NOMO-1 (cell line): ENCODE data around the gene SYNJ2.

ENCODE experiments used
- DNase-seq, 2 experiments: peaks; one replicate each; lab custom pipeline; 2025; ENCODE audit not compliant: unreplicated experiment in 2 of 2; lab: John Stamatoyannopoulos, UW

Gene SYNJ2

GRCh38 chr6:157978021-157978783, 3.5 kb upstream of the SYNJ2 start:
- no peak for DNase-seq

- peak in 1 of 2 experiments; percentile 14 for DNase-seq
These were observed 1.2 kb upstream of the SYNJ2 start for GRCh38 chr6:157980288-157981131.

- peak in 1 of 2 experiments; percentile 15 for DNase-seq
These were observed 600 bp upstream of the SYNJ2 start for GRCh38 chr6:157981132-157981394.

DNA sequence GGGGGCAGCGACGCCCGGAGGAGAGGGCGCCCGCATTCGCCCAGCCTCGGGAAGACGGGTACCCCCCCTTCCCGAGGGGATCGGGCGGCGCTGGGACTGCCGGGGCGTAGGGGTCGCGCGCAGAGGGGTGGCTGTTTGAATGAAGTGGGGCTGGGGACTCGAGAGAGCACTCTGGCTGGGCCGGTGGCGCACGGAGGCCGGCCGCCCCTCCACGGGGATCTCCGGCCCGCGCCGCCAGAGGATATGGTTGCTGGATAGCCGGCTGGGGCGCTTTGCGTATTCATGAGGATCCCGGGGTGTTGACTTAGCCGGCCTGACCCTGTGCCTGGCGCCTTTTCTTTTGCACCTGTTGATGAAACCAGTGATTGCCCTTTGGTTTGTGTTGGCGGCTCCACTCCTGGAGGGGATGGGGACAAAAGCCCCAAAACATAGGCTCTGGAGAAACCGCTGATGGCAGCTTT, 469 bp downstream of the SYNJ2 start:
- DNase-seq: peak in 1 of 2 experiments; percentile 15

GRCh38 chr6:157982563-157983405, 1.1 kb downstream of the SYNJ2 start:
- DNase-seq: no peak

GRCh38 chr6:157983406-157984119, 1.9 kb downstream of the SYNJ2 start:
- DNase-seq: no peak

DNA sequence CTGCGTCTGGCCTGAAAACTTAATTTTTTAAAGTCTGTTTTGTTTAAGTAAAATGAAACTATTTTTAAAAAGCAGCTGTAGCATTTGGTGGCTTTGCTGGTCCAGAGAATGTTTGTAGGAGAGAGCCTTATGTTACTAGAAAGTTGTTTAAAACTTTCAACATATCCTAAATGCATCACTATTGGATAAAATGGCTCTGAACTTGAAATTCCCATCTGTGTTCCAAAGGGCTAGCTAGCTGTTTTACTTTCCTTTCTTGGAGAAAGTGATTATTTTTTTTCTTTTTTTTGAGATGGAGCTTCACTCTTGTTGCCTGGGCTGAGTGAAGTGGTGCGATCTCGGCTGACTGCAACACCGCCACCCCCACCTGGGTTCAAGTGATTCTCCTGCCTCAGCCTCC, 2.5 kb downstream of the SYNJ2 start:
- no peak for DNase-seq

GRCh38 chr6:157984686-157985225, 3.1 kb downstream of the SYNJ2 start:
- DNase-seq: no peak

DNA sequence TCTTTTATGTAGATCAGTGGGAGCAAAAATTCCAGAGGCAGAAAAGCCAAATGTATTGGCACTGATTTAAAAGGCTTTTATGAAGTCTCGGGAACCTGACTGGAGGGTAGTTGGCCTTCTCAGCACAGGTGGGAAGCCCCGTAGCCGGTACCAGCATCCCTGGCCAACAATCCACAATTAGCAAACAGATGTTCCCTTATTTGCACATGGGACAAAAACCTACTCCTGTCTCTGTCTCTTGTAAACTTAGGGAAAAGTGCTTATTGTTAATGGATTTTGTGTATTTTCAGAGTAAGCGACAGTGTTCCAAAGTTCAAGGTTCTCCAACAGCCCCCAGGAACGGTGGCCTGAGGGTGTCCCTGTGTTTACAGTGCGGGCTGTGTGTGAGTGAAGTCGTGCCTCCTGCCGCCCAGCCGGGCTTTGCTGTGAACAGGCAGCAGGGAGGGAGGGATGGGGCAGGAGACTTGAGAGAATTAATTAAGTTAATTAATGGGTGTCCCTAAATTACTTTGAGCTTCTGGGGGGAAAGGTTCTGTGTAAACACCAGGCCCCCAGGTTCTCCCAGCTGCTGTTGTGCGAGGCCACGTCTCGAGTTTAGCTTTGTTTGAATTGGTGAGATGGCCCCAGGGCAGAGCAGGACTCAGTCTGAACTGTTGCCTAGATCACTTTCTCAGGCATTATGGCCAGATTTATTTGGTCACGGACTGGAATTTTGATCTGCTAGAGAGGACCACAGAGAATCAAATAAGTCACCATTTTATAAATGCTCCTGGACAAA, 3.9 kb downstream of the SYNJ2 start:
- no peak for DNase-seq

- DNase-seq: no peak
These were observed 6.4 kb downstream of the SYNJ2 start for GRCh38 chr6:157987788-157988699.

DNA sequence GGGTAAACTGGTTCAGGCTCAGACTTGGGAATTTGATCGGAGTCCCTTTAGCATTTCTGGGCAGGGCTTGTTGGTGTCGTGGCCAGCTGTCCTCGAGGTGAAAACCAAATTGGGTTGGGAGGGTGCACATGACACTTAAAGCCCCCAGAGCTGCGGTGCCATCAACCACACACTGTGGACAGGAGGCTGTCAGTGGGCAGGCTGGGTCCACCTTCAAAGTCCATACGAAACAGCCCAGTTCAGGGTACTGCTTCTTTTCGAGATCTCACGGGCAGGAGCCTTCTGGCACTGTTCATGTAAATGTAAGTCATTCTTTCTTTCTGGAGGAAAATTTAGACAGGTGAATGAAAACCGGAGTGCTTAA, 7.0 kb downstream of the SYNJ2 start:
- no peak for DNase-seq

GRCh38 chr6:157989541-157990289, 8.1 kb downstream of the SYNJ2 start:
- no peak for DNase-seq

DNA sequence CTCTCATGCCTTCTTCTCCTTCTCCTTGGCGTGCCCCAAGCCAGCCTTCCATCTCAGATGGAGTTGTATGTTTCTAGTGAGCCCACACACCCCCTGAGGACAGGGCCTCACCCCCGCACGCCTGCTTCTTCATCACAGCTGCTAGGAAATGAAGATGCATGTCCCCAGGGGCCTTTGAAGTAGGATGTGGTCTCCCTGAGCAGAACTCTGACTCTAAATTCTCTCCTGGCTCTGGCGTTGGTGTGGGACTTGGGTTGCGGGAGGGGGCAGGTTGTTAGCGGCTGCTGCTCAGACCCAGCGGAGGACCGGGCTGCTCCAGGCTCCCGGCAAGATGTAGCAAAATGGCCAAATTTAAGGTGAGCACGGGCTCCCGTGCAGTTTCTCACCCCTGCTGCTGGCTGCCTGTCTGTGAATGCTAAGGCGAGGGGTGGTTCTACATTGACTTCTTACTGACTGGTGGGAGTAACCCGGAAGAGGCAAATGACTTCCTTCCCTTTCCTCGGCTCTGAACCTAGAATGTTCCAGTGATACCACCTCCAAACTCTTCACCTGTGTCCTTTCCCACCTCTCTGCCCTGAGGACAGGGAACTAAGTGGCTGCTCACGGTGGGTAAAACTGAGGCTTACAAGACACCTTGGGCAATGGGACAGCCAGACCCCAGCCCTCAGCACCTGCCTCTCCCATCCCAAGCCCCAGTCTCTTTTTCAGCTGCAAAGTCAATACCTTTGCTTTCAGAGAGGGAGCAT, 8.8 kb downstream of the SYNJ2 start:
- no peak for DNase-seq

DNA sequence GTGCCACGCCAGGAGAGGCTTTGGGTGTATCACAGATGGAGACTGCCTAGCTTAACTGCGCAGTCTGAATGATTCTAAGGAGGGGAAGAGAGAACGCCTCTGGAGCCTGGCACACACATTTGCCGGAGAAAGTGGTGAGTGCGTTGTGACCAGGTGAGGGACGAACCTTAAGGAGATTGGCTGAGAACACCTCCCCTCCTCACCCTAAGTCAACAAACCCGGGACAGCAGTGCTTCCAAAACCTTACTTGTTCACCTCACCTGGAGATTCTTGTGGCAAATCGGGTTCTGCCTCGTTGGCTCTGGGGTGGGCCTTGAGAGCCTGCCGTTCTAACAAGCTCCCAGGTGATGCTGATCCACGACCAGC, 9.4 kb downstream of the SYNJ2 start:
- DNase-seq: no peak

DNA sequence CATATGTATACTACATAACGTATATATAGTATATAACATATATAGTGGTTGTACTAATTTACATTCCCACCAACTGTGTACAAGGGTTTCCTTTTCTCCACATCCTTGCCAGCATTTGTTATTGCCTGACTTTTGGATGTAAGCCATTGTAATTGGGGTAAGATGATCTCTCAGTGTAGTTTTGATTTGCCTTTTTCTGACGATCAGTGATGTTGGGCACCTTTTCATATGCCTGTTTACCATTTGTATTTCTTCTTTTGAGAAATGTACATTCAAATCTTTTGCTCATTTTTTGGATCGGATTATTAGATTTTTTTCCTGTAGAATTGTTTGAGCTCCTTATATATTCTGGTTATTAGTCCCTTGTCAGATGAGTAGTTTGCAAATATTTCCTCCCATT, 11.4 kb downstream of the SYNJ2 start:
- DNase-seq: no peak

DNA sequence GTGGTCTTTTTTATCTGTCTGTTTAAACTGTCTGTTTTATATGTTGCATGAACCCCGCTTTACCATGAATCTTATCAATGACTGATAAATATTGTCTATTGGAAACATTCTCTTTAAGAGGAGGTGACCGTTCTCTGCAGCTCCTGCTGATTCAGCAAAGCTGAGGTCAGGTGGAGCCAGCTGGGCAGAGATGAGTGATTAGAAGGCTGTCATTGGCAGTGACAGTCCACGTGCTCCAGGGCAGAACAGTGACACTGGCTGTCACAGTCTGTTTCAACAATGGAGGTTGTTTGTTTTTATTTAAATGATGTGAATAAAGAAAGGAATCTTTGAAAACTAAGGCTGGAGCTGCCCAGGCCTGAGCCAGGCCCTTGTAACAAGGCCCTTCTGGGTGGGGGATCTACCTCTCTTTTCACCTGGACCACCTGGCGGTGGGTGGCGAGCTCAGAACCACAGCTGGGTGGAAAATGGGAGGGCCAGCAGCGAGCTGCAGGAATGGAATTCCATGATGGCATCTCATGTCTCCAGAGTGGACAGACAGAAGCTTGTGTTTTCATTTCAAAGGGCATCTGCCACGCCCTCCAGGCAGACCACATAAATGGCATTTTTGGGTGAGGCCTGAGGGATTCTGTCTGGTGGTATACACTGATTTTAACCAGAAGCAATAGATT, 12.6 kb downstream of the SYNJ2 start:
- no peak for DNase-seq

- no peak for DNase-seq
These were observed 13.8 kb downstream of the SYNJ2 start for GRCh38 chr6:157995458-157995857.
